ENCODE data around the gene SSRP1. TPM values are rescaled to one million over a fixed set of nuclear protein-coding genes. Genes with fewer than 3 reads are reported as not detected.

SSRP1 gene
- total and polyA plus RNA-seq, 2 of the 13 experiments (the other 11 are each of a cell fraction or from before 2014, with no cell fraction given), result 93.6 to 129 TPM

- Histone ChIP-seq H3K27me3 (ENCODE audit: control insufficient read depth in 1 of 2, insufficient read depth in 2 of 2, low read length in 2 of 2) (no peaks in the 10 kb centered on the region; a peak in 1 of 5 replicates), H3K4me2 (ENCODE audit: low read depth, low read length) (peak overlapping the region; percentile 86; the same call in 1 of the 2 replicates), H3K36me3 (replicated peaks in 1 of 2; ENCODE audit: control insufficient read depth in 1 of 2, insufficient read depth in 2 of 2, low read length in 2 of 2) (peaks cover 22 to 36% of the 10 kb centered on the region in 2 experiments; a peak in 4 of 5 replicates), H2AFZ (ENCODE audit: low read length) (no peak overlapping the region), H3K4me1 (ENCODE audit: insufficient read depth, low read length) (peaks cover 46% of the 10 kb centered on the region), H3K9ac (ENCODE audit: insufficient read depth, low read depth, low read length) (no peak overlapping the region), H4K20me1 (ENCODE audit: insufficient read depth, low read length) (peaks cover 17% of the 10 kb centered on the region; the same call in 1 of the 2 replicates), H3K27ac (ENCODE audit: extremely low read length, insufficient read depth, low read length) (peak overlapping the region; percentile 22), H3K79me2 (ENCODE audit: insufficient read depth, low read length) (peaks cover 12% of the 10 kb centered on the region), H3K9me3 (ENCODE audit: low read length) (no peaks in the 10 kb centered on the region), H3K4me3 (replicated peaks in 1 of 3; ENCODE audit: insufficient read depth in 1 of 3, low read depth in 2 of 3, low read length in 3 of 3) (no peak overlapping the region)
- BruUV-seq (replicated peaks), result no TSS peak
- ATAC-seq, result peak; percentile 39
- ChIA-PET CTCF (ENCODE audit: low intra/inter-chr PET ratio, low total read pairs) (no interaction called here), POLR2A (interaction anchor here (1.9 to 2.8 kb wide), 3 partner anchors 10 to 15 kb away, joined by 6 to 38 read pairs (median 11); partner anchors contain the start of gene SSRP1)
- DNase-seq (ENCODE audit: low spot score), result peak; percentile 78
- peak; percentile 82 for FAIRE-seq
- intact Hi-C loops (cut with micrococcal nuclease; ENCODE audit: unreplicated experiment) (no loop called here), in situ Hi-C loops (cut with HindIII; ENCODE audit: extremely low pct_ligation_motif_present, low pct_unique_long_range_greater_than_20kb) (no loop called here)
- 54% methylated on average over 2 of the region's 2 CpGs for WGBS (ENCODE audit: low lambda C conversion rate)
- no peak for TF ChIP-seq NAIF1 (CRISPR knock-in tag; IDR thresholded peaks at IDR 0.05; ENCODE audit: borderline replicate concordance)
- no peak for TF ChIP-seq AHR (CRISPR knock-in tag; IDR thresholded peaks at IDR 0.05)
- no peak for TF ChIP-seq RAD51 (IDR thresholded peaks at IDR 0.05; ENCODE audit: borderline replicate concordance)
- TF ChIP-seq FOXA1 (IDR thresholded peaks at IDR 0.05), result no peak
- peak; percentile 45; the same call in 1 of the 2 replicates for TF ChIP-seq FOXA1 (CRISPR knock-in tag; IDR thresholded peaks at IDR 0.05)
- no peak for TF ChIP-seq ZNF260 (CRISPR knock-in tag; IDR thresholded peaks at IDR 0.05; ENCODE audit: borderline replicate concordance, low read depth)
- no peak for TF ChIP-seq MED1 (CRISPR knock-in tag; IDR thresholded peaks at IDR 0.05)
- 0 out of 2 replicates have a peak, but pooled peaks have one; percentile 19 for TF ChIP-seq IRF2 (CRISPR knock-in tag; IDR thresholded peaks at IDR 0.05)
- TF ChIP-seq POGZ (CRISPR knock-in tag; IDR thresholded peaks at IDR 0.05), result no peak
- TF ChIP-seq, protein P1, sequence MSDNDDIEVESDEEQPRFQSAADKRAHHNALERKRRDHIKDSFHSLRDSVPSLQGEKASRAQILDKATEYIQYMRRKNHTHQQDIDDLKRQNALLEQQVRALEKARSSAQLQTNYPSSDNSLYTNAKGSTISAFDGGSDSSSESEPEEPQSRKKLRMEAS (IDR thresholded peaks at IDR 0.05), result no peak
- TF ChIP-seq ZBTB42 (CRISPR knock-in tag; IDR thresholded peaks at IDR 0.05), result no peak
- no peak for TF ChIP-seq CERS6 (CRISPR knock-in tag; IDR thresholded peaks at IDR 0.05)
- TF ChIP-seq HNRNPH1 (optimal IDR thresholded peaks at IDR 0.05; ENCODE audit: low read depth, low read length), result no peak
- no peak for TF ChIP-seq AHDC1 (CRISPR knock-in tag; IDR thresholded peaks at IDR 0.05; ENCODE audit: borderline replicate concordance)
- no peak for TF ChIP-seq ZNF431 (CRISPR knock-in tag; IDR thresholded peaks at IDR 0.05; ENCODE audit: borderline replicate concordance, low read depth)
- no peak for TF ChIP-seq MBD4 (IDR thresholded peaks at IDR 0.05; ENCODE audit: borderline replicate concordance, low read length)
- peak; percentile 22; the same call in 1 of the 2 replicates for TF ChIP-seq PHF21A (CRISPR knock-in tag; IDR thresholded peaks at IDR 0.05)
- TF ChIP-seq FOXK2 (IDR thresholded peaks at IDR 0.05), result no peak
- peak; percentile 66 for TF ChIP-seq ZFP36 (IDR thresholded peaks at IDR 0.05; ENCODE audit: borderline replicate concordance, low read depth, low read length, partially characterized antibody)
- no peak for TF ChIP-seq ZNF563 (CRISPR knock-in tag; IDR thresholded peaks at IDR 0.05)
Measured at GRCh38 chr11:57320719-57321387, 14.8 kb downstream of the SSRP1 start.

Data from HepG2 (cell line).